Stimulated activated CD8-positive, alpha-beta memory T cell treated with anti-CD3 and anti-CD28 coated beads, Interleukin-12 subunit alpha, Interleukin-12 subunit beta, amount 100 ng/mL, for 4 hours (primary cell): Measurements from ENCODE around the gene UNC13C.
"Not testable (repeated sequence)": the region's sequence is repeated elsewhere in the genome, so short reads cannot be mapped to it uniquely, and the experiment has no call there.

Source experiments
- DNase-seq: peaks from one replicate; pipeline ENCODE4 v3.0.0-alpha.2; 2020; ENCODE audit warnings: low read depth

UNC13C gene

DNA sequence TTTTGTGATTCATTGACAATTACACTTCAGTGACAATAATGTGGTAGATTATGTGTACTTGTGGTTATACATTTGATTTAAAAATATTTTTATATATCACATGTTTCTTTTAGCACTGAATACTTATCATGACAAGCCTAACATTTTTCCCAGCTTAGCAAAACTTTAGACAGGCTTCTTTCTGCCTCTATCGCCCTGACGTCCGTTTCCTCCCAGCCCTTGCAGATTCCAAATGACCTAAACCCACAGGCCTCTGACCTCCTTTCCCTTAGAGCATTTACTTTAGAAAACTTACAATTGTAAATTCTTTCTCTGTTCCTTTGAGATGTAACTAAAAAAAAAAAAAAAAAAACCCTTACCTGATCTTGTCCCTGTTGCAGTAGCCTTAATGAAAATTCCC lies 326.1 kb downstream of the UNC13C start:
- DNase-seq = no peak

DNA sequence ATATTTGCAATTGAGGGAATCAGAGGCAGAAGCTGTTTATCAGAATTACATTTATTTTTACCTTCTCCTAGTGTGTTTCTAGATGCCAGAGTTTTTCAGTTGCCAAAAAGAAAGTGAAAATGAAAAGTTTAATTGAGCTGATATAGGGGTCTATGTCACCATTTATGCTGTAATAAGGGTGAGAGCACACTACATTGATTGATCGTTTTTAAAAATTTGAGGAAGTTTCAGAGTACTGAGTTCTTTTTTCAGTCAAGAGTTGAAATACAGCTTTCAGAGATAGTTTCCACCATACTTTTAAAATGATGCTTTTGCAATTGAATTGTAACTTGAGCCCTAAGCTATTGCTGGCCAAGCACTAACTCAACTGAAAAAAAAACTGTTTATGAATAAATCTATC lies 326.9 kb downstream of the UNC13C start:
- no peak for DNase-seq

DNA sequence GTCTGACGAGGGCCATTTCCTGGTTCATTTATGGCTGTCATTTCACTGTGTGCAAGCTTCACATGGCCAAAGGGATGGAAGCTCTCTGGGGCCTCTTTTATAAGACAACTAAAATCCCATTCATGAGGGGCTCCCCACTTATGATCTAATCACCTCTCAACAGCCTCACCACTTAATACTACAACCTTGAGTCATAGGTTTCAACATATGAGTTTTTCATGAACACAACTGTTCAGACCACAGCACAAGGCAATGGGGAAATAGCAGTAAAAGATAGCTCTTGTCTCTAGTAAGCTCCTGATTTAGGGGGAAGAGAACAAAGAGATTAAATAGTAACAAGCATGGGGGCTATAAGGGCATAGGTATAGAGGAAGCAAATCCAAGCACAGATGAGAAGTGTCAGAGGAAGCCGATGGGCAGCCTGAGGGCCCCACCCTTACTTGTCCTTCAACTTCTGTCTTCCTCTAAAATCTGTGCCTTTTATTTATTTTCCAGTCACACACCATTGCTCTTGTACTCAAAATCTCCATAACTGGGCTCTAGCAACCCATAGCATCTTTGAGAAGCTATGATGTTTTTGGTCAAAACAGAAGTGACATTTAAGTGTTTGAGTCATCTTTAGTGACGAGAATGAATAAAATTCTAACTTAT lies 329.1 kb downstream of the UNC13C start:
- DNase-seq = no peak

DNA sequence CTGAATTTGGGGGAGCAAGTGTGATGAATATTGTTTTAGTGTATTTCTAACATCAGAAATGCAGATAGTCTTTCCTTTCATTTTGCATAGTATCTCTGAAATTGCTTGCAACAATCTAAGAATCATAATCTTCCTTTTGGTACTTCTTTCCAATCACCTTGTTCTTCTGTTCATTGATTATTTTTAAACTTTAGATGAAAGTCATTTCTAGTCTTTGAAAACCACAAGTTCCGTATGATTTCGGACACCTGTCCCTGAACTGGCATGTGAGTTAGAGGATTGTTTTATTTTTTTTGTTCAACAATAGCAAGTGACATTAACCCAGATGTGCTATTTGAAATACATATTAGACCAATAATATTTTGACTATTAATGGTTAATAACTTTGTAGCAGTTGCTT lies 329.7 kb downstream of the UNC13C start:
- DNase-seq = no peak

DNA sequence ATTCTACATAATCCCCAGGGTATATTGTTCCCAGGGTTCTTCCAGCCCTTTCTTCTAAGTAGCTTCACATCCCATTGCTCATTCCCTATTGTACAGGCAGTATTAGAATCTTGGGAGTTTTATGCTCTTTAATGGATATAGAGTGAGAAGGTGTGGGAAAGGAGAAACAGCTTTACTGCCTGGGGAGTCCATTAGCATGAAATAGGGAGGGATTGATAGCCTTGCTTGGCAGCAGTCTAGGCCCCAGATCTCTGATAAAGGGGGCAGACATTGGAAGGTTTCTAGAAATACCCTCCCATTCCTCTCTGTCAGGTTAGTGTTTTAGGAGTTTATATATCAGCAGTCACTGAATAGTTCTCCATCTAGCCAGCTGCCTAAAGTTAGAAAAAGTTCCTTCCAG lies 334.3 kb downstream of the UNC13C start:
- no peak for DNase-seq

DNA sequence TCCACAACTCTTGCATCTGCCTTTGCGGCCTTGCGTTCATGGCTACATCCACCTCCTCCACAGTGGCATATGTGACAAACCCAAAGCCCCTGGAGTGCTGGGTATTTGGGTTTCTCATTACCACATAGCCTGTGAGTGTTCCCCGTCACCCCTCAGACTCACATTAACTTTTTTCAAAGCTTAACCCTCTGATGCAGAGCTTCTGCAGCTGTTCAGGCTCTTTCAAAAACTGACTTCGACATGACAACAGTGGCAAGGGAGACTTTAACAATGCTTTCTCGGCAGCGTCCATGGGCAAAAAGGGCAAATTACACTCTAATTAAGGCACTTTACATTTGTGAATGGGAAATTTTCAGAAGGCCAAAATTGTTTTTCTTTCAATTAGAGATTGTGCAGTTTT lies 343.2 kb downstream of the UNC13C start:
- DNase-seq = no peak

DNA sequence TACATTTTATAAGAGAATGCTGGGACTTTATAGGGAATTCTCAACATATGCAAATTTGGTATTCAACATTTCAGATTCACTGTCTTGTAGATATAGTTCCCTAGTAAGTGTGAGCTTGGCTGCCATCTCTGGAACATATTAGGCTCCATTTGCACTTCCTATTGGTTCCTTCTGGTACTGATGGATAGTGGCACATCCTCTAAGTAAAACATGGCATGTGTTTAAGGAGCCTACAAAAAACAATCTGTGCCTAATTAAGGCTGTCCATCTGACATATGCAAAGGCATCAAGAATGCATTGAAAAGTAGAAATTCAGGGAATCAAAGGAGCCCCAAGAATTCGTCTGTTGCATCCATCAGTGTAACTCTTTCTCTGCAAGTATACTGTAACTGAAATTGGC lies 344.1 kb downstream of the UNC13C start:
- DNase-seq = no peak

DNA sequence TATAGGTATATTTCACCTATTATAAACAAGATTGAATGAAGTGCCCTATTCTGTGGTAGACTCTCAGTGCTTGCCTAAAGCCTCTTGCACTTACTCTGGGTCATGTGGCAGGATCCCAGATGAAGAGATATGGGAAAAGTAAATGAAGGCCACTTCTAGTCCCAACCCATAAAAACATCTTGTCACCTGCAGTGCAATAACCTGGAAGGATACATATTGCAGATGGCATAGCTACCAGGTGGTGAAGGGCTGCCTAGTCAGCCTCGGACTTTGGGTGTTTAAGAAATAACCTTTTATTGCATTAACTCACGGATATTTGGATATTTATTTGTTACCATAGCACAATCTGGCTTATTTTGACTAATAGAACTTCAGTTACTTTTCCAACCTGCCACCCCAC lies 367.1 kb downstream of the UNC13C start:
- DNase-seq = no peak

DNA sequence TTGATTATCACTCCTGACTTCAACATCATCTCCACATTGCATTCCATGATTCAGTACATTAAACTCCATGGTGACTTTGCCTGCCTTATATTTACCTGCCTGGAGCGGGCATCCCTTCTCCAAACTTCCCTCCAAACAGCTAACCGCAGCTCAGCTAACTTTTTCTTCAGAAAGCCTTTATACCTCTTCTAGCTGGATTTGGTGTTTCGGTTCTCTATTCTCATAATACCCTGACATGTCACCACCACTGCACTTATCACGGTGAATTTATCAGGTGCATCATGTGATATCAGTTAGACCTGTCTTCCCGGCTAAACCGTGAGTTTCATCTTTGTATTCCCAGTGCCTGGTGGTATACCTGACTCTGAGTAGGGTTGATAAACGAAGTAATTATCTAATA lies 367.6 kb downstream of the UNC13C start:
- DNase-seq = no peak

DNA sequence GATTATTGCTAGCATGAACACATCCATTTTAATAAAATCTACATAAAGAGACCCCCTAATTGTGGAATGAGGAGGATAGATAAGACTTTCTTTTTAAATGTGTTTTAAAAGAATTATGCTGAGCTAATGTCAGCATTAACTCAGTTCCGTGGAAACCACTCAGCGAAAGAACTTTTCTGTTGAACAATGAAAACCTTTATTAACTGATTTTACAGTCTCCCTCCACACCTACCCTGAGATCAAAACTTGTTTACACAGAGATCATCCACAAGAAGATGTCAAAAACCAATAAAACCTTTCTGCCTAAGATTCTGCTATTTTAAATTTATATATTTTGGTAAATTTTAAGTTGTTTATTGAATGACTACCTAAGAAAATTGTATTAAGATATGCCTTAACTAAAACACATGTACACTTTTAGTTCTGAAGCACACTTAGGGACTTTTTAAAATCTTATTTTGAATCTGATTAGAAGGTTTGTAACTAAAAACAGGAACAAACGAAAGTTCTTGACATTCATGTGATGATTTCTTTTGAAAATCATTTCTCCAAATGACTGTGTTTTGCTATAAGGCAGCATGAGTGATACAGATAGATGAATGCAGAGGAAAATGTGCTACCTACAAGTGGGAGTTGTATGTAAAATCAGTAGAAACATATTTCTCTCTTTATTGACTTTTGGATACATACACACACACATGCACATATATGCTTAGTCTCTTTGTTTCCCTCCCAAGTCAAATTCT lies 369.0 kb downstream of the UNC13C start:
- DNase-seq = no peak

DNA sequence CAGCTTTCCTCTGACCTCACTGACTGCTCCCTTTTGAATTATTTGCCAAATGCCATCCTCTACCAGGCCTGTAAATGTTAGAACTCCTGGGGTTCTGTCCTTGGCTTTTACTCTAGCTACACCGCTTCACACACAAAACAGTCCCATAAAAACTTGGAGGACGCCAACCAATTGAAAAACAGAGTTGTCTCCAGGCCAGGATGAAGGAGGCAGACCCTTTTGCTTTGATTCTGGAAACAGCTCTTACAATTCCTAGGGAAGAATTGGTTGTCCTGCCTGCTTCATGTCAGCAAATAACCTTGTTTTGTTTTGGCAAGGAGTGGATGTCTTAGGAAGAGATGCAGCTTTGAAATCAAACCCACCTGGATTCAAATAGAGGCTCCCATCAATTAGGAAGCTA lies 375.5 kb downstream of the UNC13C start:
- DNase-seq = no peak

DNA sequence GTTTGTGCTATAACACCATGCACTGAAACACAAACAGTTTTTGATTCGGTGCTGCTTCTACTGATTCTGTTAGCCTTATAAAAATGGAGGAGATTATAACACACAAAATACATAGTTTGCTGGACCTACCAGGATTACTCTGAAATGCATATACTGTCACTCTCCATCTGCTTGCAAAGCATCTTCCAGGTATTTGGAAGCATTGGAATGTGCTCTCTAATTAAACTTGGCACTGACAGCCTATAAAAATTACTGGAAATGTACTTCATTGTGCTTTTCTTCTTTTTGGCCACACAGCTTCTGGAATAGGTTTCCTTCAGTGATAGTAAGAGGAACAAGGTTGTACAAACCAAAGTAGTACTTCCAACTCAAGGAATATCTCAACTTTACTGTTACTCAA lies 376.1 kb downstream of the UNC13C start:
- no peak for DNase-seq

DNA sequence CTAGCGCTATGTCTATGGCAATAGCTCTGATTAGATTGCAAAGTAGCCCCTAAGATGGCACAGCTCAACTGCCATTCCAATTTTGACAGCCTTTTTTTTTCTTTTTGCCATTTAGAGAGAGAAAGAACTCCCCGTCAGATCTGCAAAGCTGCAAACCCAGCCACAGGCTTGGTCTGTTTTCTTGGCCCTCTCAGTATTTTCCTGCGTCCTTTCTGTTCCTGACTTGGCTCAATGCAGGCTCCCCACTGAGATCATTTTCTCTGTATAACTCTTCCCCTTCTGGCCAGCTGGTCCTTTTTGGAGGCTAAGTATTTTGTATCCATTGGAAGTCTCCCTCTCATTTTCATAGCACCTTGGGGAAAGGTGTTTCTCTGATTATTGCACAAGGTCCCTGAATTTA lies 386.7 kb downstream of the UNC13C start:
- no peak for DNase-seq

DNA sequence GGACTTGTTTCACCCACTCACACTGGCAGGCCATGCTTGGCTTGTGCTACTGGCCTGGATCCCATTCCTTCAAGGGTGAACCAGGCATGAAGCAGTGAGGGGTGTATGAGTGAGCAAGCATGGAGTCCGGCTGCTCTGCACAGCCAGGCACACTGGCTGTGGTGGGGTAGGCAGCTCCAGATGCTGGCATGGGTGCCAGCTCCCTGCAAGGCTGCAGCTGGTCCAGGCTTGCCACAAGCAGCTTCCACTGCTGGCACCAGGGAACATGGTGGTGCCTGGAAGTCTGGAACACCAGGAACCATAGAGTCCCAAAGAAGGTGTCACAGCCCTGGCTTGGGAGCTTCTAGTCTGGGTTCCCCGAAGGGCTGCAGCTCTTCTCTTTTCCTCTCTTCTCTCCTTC lies 395.1 kb downstream of the UNC13C start:
- DNase-seq = no peak

DNA sequence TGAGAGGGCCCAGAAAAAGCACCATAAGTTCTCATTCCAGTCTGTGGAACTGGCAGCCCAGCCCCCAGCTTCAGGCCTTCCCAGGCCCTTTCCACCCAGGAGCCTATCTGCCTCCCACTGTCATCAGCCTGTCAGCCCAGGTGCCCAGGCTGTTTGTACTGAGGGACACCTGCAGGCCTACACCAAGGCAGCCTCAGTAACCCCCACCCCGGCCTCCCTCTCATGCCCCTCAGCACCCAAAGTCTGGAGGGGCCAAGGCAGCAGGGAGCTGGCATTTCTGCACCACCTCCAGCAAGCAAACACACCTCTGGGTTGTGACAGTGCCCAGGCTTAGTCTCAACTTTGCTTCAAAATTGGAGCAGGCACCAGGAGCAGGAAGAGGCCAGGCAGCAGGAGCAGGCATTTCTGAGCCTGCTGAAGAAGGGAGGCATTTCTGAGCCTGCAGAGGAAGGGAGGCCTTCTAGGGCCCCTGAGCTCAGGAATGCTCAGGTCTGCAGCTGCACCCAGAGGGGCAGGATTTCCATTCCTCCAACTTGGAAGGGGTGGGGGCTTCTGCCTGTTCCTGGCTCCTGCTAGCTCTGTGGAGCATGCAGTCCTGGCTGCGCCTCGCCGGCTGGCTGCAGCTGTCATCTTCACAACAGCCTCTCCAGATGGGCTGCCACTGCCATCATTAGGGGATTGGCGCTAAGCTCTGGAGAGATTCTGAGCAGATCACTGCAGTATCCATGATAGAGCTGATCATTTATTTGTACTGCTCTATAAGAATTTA lies 396.1 kb downstream of the UNC13C start:
- DNase-seq = no peak

DNA sequence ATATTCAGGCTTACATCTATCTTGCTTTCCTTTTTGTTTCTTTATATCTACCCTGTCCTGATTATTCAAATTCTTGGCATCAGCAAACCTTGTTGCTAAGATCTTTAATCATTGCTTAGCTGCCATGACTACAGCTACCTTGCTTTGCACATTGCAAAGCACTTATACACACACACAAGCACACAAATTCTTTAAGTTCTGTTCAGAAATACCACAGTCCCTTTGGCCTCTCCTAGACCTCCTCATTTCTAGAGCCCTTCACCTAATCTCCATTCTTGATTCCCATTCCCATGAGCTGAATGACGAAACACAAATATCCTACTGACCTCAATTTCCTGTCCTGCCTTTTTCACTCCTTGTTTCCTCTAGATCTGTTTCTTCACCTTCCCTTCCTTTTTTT lies 409.6 kb downstream of the UNC13C start:
- DNase-seq = no peak

DNA sequence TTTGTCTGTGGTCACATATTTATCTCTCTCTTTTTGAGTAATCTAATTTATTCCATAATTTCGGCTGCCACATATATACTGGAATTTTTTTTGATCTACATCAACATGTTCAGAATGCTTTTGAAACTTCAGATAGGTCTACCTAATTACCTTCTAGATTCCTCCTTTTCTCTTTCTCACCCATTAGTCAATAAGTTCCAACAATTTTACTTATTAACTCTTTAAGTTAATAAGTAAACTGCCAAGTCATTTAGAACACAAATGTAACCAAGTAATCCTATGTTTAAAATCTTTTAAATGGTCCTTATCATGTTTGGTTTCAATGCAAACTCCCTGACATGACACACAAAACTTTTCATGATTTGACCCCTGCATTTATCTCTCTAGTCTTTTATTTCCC lies 410.5 kb downstream of the UNC13C start:
- no peak for DNase-seq

DNA sequence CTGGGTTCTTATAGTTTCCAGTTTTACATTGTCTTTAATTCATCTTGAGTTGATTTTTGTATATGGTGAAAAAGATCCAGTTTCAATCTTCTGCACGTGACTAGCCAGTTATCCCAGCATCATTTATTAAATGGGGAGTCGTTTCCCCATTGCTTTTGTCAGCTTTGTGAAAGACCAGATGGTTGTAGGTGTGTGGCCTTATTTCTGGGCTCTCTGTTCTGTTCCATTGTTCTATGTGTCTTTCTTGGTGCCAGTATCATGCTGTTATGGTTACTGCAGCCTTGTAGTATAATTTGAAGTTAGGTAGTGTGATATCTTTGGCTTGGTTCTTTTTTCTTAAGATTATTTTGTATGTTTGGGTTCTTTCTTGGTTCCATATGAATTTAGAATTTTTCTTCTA lies 432.2 kb downstream of the UNC13C start:
- DNase-seq = no peak

DNA sequence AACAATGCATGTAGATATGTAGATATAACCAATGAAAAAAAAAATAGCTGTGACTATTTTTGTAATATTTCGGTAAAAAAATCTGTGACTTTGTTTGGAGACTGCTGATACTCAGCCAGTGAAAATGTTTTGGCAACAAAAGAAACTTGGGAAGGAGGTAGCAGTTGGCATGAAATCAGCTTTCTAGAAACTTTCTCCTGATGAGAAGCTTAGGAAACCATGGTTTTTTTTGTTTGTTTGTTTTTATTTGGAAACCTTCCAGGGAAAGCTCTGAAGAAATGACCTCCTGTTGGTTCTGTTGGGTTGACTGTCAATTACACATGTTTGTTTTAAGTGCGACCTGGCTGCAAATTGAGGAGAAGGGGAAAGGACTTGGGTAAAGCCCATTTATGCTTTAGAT lies 445.9 kb downstream of the UNC13C start:
- DNase-seq = no peak

DNA sequence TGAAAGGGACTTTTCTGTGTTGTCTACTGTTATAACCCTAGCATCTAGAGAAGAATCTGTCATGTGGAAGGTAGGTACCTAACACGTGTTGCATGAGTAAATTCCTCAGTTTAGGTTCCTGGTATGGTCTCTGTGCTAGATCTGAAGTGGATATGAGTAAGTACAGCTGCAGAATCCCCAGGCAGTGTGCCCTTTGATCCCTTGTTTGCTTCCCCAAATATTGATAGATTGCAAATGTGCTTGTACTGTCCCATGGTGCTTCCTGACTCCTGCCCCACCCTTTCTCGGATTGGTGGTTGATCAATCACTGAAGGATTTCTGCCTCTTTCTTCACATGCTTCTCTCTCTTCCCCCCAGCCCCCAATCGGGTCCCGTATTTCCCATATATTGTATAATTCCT lies 450.4 kb downstream of the UNC13C start:
- no peak for DNase-seq

DNA sequence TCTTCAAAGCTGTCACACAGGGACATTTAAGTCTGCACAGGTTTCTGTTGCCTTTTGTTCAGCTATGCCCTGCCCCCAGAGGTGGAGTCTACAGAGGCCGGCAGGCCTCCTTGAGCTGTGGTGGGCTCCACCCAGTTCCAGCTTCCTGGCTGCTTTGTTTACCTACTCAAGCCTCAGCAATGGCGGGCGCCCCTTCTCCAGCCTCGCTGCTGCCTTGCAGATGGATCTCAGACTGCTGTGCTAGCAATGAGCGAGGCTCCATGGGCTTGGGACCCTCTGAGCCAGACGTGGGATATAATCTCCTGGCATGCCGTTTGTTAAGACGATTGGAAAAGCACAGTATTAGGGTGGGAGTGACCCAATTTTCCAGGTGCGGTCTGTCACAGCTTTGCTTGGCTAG lies 472.0 kb downstream of the UNC13C start:
- DNase-seq = not testable (repeated sequence)

DNA sequence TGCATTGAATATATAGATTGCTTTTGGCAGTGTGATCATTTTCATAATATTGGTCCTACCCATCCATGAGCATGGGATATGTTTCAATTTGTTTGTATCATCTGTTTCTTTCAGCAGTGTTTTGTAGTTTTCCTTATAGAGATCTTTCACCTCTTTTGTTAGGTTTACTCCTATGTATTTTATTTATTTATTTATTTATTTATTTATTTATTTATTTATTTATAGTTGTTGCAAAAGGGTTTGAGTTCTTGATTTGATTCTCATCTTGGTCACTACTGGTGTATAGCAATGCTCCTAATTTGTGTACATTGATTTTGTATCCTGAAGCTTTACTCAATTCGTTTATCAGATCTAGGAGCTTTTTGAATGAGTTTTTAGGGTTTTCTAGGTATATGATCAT lies 478.2 kb downstream of the UNC13C start:
- no peak for DNase-seq

DNA sequence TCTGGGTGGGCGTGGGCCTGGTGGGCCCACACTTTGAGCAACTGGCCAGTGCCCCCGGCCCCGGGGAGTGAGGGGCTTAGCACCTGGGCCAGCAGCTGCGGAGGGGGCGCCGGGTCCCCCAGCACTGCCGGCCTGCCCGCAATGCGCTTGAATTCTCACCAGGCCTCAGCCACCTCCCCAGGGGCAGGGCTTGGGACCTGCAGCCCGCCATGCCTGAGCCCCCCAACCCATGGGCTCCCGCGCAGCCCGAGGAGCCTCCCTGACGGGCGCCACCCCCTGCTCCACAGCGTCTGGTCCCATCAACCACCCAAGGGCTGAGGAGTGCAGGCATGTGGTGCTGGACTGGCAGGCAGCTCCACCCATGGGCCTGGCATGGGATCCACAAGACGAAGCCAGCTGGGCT lies 484.3 kb downstream of the UNC13C start:
- no peak for DNase-seq
